ENCODE measurements around the gene ZNF282. TPM values are rescaled to one million over a fixed set of nuclear protein-coding genes. Genes with fewer than 3 reads are reported as not detected.

Gene ZNF282
- total and polyA plus RNA-seq, 9 of the 15 experiments (the other 6 are each of a cell fraction or from before 2014, with no cell fraction given) = 0.76 to 58.6 (median 17.4) TPM

DNA sequence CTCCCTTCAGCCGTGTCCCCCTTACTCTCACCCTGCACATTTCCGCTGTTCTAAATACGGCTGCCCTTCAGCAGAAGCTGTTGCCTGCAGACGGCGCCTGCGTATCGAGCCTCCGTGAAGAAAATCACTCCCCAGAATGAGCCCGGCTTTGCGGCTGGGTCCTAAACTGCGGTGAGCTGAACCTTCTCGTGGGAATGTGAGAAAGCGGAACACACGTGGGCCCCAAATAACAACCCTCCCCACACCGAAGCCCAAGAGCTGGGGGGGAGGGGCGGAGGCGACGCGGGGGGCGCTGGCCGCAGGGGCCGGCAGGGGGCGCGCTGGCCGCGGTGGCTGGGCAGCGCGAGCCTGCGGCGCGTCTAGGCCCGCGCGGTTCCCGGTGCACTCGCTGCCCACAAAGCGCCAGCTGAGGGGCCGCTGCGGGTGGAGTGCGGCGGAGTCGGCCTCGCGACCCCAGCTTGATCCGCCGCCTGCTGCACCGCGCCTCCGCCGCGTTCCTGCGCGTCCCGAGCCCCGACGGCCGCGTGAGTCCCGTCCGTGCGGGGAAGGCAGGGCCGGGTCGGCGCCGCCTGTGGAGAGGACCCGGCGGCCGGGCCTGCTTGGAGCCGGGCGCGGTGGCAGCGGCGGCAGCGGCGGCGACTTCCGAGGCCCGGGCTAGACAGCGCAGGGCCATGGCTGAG lies 48.1 kb upstream of the ZNF282 start, which contains the start of gene ZNF398 (continued):
- TF ChIP-seq GTF2E2 (tag; IDR thresholded peaks at IDR 0.05) (no peak; the same call in 1 of the 2 replicates), SP2 (IDR thresholded peaks at IDR 0.05; ENCODE audit: extremely low read depth, low read depth, low read length, poor library complexity, severe bottlenecking) (peak; percentile 95), PHB2 (IDR thresholded peaks at IDR 0.05; ENCODE audit: low read depth) (peak; percentile 18; the same call in 1 of the 2 replicates), POLR2H (tag; IDR thresholded peaks at IDR 0.05; ENCODE audit: low read depth) (no peak), POLR2AphosphoS2 (IDR thresholded peaks at IDR 0.05; ENCODE audit: low read length) (no peak), GABPB2 (CRISPR knock-in tag; conservative IDR thresholded peaks at IDR 0.05) (no peak), CBX8 (IDR thresholded peaks at IDR 0.05; ENCODE audit: borderline replicate concordance, extremely low read depth, low read depth, low read length, poor library complexity, severe bottlenecking) (no peak), SNRNP70 (optimal IDR thresholded peaks at IDR 0.05; ENCODE audit: low read depth, low read length) (no peak), BCOR (IDR thresholded peaks at IDR 0.05) (peak; percentile 55), TRIM24 (IDR thresholded peaks at IDR 0.05) (peak; percentile 60 to 72; a peak in 3 of 4 replicates), NR4A1 (CRISPR knock-in tag; IDR thresholded peaks at IDR 0.05) (no peak), NR4A1 (tag; IDR thresholded peaks at IDR 0.05) (peak; percentile 59; the same call in 1 of the 2 replicates), NR2C2 (CRISPR knock-in tag; IDR thresholded peaks at IDR 0.05) (no peak), NR2C2 (tag; IDR thresholded peaks at IDR 0.05) (no peak; the same call in 1 of the 2 replicates)
- TF ChIP-seq, protein P1, sequence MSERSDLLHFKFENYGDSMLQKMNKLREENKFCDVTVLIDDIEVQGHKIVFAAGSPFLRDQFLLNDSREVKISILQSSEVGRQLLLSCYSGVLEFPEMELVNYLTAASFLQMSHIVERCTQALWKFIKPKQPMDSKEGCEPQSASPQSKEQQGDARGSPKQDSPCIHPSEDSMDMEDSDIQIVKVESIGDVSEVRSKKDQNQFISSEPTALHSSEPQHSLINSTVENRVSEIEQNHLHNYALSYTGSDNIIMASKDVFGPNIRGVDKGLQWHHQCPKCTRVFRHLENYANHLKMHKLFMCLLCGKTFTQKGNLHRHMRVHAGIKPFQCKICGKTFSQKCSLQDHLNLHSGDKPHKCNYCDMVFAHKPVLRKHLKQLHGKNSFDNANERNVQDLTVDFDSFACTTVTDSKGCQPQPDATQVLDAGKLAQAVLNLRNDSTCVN (CRISPR knock-in tag; IDR thresholded peaks at IDR 0.05) = no peak
- TF ChIP-seq, protein P2, sequence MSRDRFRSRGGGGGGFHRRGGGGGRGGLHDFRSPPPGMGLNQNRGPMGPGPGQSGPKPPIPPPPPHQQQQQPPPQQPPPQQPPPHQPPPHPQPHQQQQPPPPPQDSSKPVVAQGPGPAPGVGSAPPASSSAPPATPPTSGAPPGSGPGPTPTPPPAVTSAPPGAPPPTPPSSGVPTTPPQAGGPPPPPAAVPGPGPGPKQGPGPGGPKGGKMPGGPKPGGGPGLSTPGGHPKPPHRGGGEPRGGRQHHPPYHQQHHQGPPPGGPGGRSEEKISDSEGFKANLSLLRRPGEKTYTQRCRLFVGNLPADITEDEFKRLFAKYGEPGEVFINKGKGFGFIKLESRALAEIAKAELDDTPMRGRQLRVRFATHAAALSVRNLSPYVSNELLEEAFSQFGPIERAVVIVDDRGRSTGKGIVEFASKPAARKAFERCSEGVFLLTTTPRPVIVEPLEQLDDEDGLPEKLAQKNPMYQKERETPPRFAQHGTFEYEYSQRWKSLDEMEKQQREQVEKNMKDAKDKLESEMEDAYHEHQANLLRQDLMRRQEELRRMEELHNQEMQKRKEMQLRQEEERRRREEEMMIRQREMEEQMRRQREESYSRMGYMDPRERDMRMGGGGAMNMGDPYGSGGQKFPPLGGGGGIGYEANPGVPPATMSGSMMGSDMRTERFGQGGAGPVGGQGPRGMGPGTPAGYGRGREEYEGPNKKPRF (IDR thresholded peaks at IDR 0.05; ENCODE audit: low read depth, low read length) = no peak
- TF ChIP-seq, protein P3, sequence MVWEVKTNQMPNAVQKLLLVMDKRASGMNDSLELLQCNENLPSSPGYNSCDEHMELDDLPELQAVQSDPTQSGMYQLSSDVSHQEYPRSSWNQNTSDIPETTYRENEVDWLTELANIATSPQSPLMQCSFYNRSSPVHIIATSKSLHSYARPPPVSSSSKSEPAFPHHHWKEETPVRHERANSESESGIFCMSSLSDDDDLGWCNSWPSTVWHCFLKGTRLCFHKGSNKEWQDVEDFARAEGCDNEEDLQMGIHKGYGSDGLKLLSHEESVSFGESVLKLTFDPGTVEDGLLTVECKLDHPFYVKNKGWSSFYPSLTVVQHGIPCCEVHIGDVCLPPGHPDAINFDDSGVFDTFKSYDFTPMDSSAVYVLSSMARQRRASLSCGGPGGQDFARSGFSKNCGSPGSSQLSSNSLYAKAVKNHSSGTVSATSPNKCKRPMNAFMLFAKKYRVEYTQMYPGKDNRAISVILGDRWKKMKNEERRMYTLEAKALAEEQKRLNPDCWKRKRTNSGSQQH (CRISPR knock-in tag; IDR thresholded peaks at IDR 0.05) = no peak
- TF ChIP-seq, protein P4, sequence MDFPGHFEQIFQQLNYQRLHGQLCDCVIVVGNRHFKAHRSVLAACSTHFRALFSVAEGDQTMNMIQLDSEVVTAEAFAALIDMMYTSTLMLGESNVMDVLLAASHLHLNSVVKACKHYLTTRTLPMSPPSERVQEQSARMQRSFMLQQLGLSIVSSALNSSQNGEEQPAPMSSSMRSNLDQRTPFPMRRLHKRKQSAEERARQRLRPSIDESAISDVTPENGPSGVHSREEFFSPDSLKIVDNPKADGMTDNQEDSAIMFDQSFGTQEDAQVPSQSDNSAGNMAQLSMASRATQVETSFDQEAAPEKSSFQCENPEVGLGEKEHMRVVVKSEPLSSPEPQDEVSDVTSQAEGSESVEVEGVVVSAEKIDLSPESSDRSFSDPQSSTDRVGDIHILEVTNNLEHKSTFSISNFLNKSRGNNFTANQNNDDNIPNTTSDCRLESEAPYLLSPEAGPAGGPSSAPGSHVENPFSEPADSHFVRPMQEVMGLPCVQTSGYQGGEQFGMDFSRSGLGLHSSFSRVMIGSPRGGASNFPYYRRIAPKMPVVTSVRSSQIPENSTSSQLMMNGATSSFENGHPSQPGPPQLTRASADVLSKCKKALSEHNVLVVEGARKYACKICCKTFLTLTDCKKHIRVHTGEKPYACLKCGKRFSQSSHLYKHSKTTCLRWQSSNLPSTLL (IDR thresholded peaks at IDR 0.05) = no peak
- TF ChIP-seq, protein P5, sequence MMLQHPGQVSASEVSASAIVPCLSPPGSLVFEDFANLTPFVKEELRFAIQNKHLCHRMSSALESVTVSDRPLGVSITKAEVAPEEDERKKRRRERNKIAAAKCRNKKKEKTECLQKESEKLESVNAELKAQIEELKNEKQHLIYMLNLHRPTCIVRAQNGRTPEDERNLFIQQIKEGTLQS (IDR thresholded peaks at IDR 0.05) = no peak
- TF ChIP-seq, protein P5 (CRISPR knock-in tag; conservative IDR thresholded peaks at IDR 0.05) = 0 out of 2 replicates have a peak, but pooled peaks have one; percentile 37
